Stimulated activated CD4-positive, alpha-beta T cell treated with anti-CD3 and anti-CD28 coated beads, Interleukin-12 subunit alpha, Interleukin-12 subunit beta, amount 100 ng/mL, for 24 hours (primary cell): ENCODE data around the gene TENM3.

ENCODE experiments used
- DNase-seq, 2 experiments: peaks; one replicate each; pipeline ENCODE4 v3.0.0-alpha.2; 2020; ENCODE audit warnings: low read depth in 2 of 2

Gene TENM3

GRCh38 chr4:182620111-182620980 lies 377.1 kb downstream of the TENM3 start:
- no peak for DNase-seq

- no peak for DNase-seq
Measured at GRCh38 chr4:182624281-182624680, 381.1 kb downstream of the TENM3 start.

GRCh38 chr4:182625193-182625592 lies 382.0 kb downstream of the TENM3 start:
- no peak for DNase-seq

- DNase-seq: no peak
Measured at GRCh38 chr4:182627996-182628395, 384.8 kb downstream of the TENM3 start.

- DNase-seq: no peak
Measured at GRCh38 chr4:182628544-182628943, 385.3 kb downstream of the TENM3 start.

GRCh38 chr4:182629096-182629495 lies 385.9 kb downstream of the TENM3 start:
- DNase-seq: no peak

- no peak for DNase-seq
Measured at GRCh38 chr4:182640491-182640890, 397.3 kb downstream of the TENM3 start.

- DNase-seq: no peak
Measured at GRCh38 chr4:182640932-182641331, 397.7 kb downstream of the TENM3 start.

- DNase-seq: no peak
Measured at GRCh38 chr4:182642831-182643230, 399.6 kb downstream of the TENM3 start.

GRCh38 chr4:182643801-182644682 lies 400.8 kb downstream of the TENM3 start:
- no peak for DNase-seq

- no peak for DNase-seq
Measured at GRCh38 chr4:182644683-182645050, 401.5 kb downstream of the TENM3 start.

GRCh38 chr4:182645511-182645910 lies 402.3 kb downstream of the TENM3 start:
- DNase-seq: no peak

- DNase-seq: no peak
Measured at GRCh38 chr4:182647646-182648300, 404.6 kb downstream of the TENM3 start.

GRCh38 chr4:182648766-182649165 lies 405.6 kb downstream of the TENM3 start:
- no peak for DNase-seq

GRCh38 chr4:182649698-182650477 lies 406.7 kb downstream of the TENM3 start:
- no peak for DNase-seq

- no peak for DNase-seq
Measured at GRCh38 chr4:182653596-182653995, 410.4 kb downstream of the TENM3 start.

GRCh38 chr4:182655340-182655739 lies 412.1 kb downstream of the TENM3 start:
- DNase-seq: no peak

- DNase-seq: no peak
Measured at GRCh38 chr4:182662551-182662950, 419.3 kb downstream of the TENM3 start.

GRCh38 chr4:182671231-182671630 lies 428.0 kb downstream of the TENM3 start:
- DNase-seq: no peak

GRCh38 chr4:182671749-182672148 lies 428.5 kb downstream of the TENM3 start:
- no peak for DNase-seq

- DNase-seq: no peak
Measured at GRCh38 chr4:182678590-182678989, 435.4 kb downstream of the TENM3 start.
